G401.6 (cell line): ENCODE results near the gene SCGN.
"Not testable (repeated sequence)": the region's sequence is repeated elsewhere in the genome, so short reads cannot be mapped to it uniquely, and the experiment has no call there.

Experiments used
- FAIRE-seq: peaks from 2 replicates; lab custom pipeline; 2012; peaks lifted over from hg19 to GRCh38; lab: Jason Lieb, UNC

SCGN gene

GRCh38 chr6:25730907-25731306 lies 78.9 kb downstream of the SCGN start:
- no peak for FAIRE-seq

GRCh38 chr6:25731721-25732120 lies 79.7 kb downstream of the SCGN start:
- no peak for FAIRE-seq

- no peak for FAIRE-seq
Observed at GRCh38 chr6:25732468-25733198, 80.6 kb downstream of the SCGN start.

GRCh38 chr6:25735261-25735660 lies 83.2 kb downstream of the SCGN start:
- FAIRE-seq = no peak

- no peak for FAIRE-seq
Observed at GRCh38 chr6:25743868-25744267, 91.9 kb downstream of the SCGN start.

GRCh38 chr6:25745836-25746235 lies 93.8 kb downstream of the SCGN start:
- FAIRE-seq = no peak

- no peak for FAIRE-seq
Observed at GRCh38 chr6:25746968-25747367, 95.0 kb downstream of the SCGN start.

- FAIRE-seq = no peak
Observed at GRCh38 chr6:25747477-25747876, 95.5 kb downstream of the SCGN start.

- FAIRE-seq = no peak
Observed at GRCh38 chr6:25748049-25748448, 96.0 kb downstream of the SCGN start.

- not testable (repeated sequence) for FAIRE-seq
Observed at GRCh38 chr6:25748601-25749517, 96.8 kb downstream of the SCGN start.

- no peak for FAIRE-seq
Observed at GRCh38 chr6:25749837-25750236, 97.8 kb downstream of the SCGN start.

- no peak for FAIRE-seq
Observed at GRCh38 chr6:25750906-25751305, 98.9 kb downstream of the SCGN start.
